GM23338 (cell line): Measurements from ENCODE around the gene KCTD2. TPM values are rescaled to one million over a fixed set of nuclear protein-coding genes. Genes with fewer than 3 reads are reported as not detected.

Source experiments
- ATAC-seq: fragments of 200-7000 bp; cut with Tn5 transposase; 3 replicates; pipeline ENCODE4 v1.9.1; 2020
- DNase-seq: peaks from one replicate; pipeline ENCODE4 v3.0.0-alpha.2; 2015; ENCODE audit warnings: low spot score
- H2AFZ ChIP-seq: fragments of 200-600 bp; sonication (generic); 2 replicates; pipeline ENCODE4 v1.8.0; 2016; ENCODE audit warnings: antibody characterized with exemption, mild to moderate bottlenecking, moderate library complexity
- H3F3A ChIP-seq: fragments of 200-600 bp; sonication (generic); replicated peaks from 2 replicates; pipeline ENCODE4 v1.8.0; 2017; ENCODE audit warnings: antibody characterized with exemption, mixed run types, low read depth
- H3K27ac ChIP-seq: fragments of 200-600 bp; sonication (generic); 2 replicates; pipeline ENCODE4 v1.6.1; 2016; ENCODE audit warnings: low read depth
- H3K27me3 ChIP-seq: fragments of 200-600 bp; sonication (generic); 2 replicates; pipeline ENCODE4 v1.8.0; 2016; ENCODE audit warnings: mild to moderate bottlenecking, mixed run types, moderate library complexity; ENCODE audit not compliant: insufficient read depth
- H3K36me3 ChIP-seq: fragments of 200-600 bp; sonication (generic); 2 replicates; pipeline ENCODE4 v1.8.0; 2016; ENCODE audit warnings: mild to moderate bottlenecking; ENCODE audit not compliant: insufficient read depth
- H3K4me1 ChIP-seq: fragments of 200-600 bp; sonication (generic); 2 replicates; pipeline ENCODE4 v1.8.0; 2016; ENCODE audit warnings: mild to moderate bottlenecking, moderate library complexity; ENCODE audit not compliant: insufficient read depth
- H3K4me2 ChIP-seq: fragments of 200-600 bp; sonication (generic); 2 replicates; pipeline ENCODE4 v1.7.1; 2017; ENCODE audit warnings: mixed run types
- H3K4me3 ChIP-seq: fragments of 200-600 bp; sonication (generic); 2 replicates; pipeline ENCODE4 v1.6.1; 2016; ENCODE audit warnings: mixed run types
- H3K79me2 ChIP-seq: fragments of 200-600 bp; sonication (generic); replicated peaks from 2 replicates; pipeline ENCODE4 v1.8.0; 2017; ENCODE audit warnings: mild to moderate bottlenecking; ENCODE audit not compliant: insufficient read depth
- H3K9me2 ChIP-seq: fragments of 200-600 bp; sonication (generic); 2 replicates; pipeline ENCODE4 v1.8.0; 2017; ENCODE audit not compliant: insufficient read depth
- H4K20me1 ChIP-seq: fragments of 200-600 bp; sonication (generic); replicated peaks from 2 replicates; pipeline ENCODE4 v1.8.0; 2017; ENCODE audit warnings: mild to moderate bottlenecking; ENCODE audit not compliant: insufficient read depth
- H3K27ac Mint-ChIP-seq: 2 replicates; pipeline ENCODE4 v1.8.0; 2020; ENCODE audit warnings: inconsistent platforms, mild to moderate bottlenecking, moderate library complexity, mixed read lengths
- H3K27me3 Mint-ChIP-seq: 3 replicates; pipeline ENCODE4 v1.8.0; 2022; ENCODE audit warnings: low read depth, mild to moderate bottlenecking, moderate library complexity, mixed read lengths, inconsistent platforms; ENCODE audit not compliant: insufficient read depth, poor library complexity
- H3K36me3 Mint-ChIP-seq: 3 replicates; pipeline ENCODE4 v1.8.0; 2021; ENCODE audit warnings: low read depth, mild to moderate bottlenecking, inconsistent platforms, moderate library complexity, mixed read lengths
- H3K4me1 Mint-ChIP-seq: 3 replicates; pipeline ENCODE4 v1.8.0; 2020; ENCODE audit warnings: mild to moderate bottlenecking, inconsistent platforms, mixed read lengths
- H3K4me3 Mint-ChIP-seq: 3 replicates; pipeline ENCODE4 v1.8.0; 2021; ENCODE audit warnings: moderate library complexity, mild to moderate bottlenecking, inconsistent platforms, mixed read lengths
- H3K9me3 Mint-ChIP-seq: 3 replicates; pipeline ENCODE4 v1.8.0; 2020; ENCODE audit warnings: moderate library complexity, mild to moderate bottlenecking, inconsistent platforms, mixed read lengths
- CREB1 ChIP-seq: fragments of 250-450 bp; sonication (Bioruptor Pico); IDR thresholded peaks from 2 replicates; pipeline ENCODE4 v1.5.0; 2020; ENCODE audit warnings: low read depth, mild to moderate bottlenecking, moderate library complexity
- CTCF ChIP-seq, 2 experiments: fragments of 200-600 bp in 1 of 2; sonication (generic) in 1 of 2; conservative IDR thresholded peaks; 2 replicates each; pipeline versions ENCODE4 v1.5.1 to v1.6.1; 2016 to 2017; ENCODE audit warnings: antibody characterized with exemption in 2 of 2, low read depth in 2 of 2, mild to moderate bottlenecking in 2 of 2, moderate library complexity in 1 of 2
- ETS1 ChIP-seq: IDR thresholded peaks from 2 replicates; pipeline ENCODE4 v1.6.1; 2016; ENCODE audit warnings: antibody characterized with exemption
- EZH2 ChIP-seq: fragments of 200-600 bp; sonication (generic); IDR thresholded peaks from one replicate; pipeline ENCODE4 v1.8.0; 2017; ENCODE audit warnings: antibody characterized with exemption, mild to moderate bottlenecking, low read depth; ENCODE audit not compliant: unreplicated experiment
- EZH2phosphoT487 ChIP-seq: fragments of 200-600 bp; sonication (generic); IDR thresholded peaks from one replicate; pipeline ENCODE4 v1.8.1; 2018; ENCODE audit warnings: antibody characterized with exemption; ENCODE audit not compliant: unreplicated experiment
- JUNB ChIP-seq: IDR thresholded peaks from one replicate; pipeline ENCODE4 v1.6.1; 2016; ENCODE audit warnings: antibody characterized with exemption; ENCODE audit not compliant: unreplicated experiment
- NANOG ChIP-seq: IDR thresholded peaks from 2 replicates; pipeline ENCODE4 v1.6.1; 2016; ENCODE audit warnings: antibody characterized with exemption, borderline replicate concordance
- POLR2AphosphoS5 ChIP-seq: IDR thresholded peaks from 2 replicates; pipeline ENCODE4 v1.6.1; 2016; ENCODE audit warnings: antibody characterized with exemption, low read depth
- REST ChIP-seq: IDR thresholded peaks from one replicate; pipeline ENCODE4 v1.6.1; 2018; ENCODE audit warnings: antibody characterized with exemption; ENCODE audit not compliant: unreplicated experiment
- STAT1 ChIP-seq: IDR thresholded peaks from one replicate; pipeline ENCODE4 v1.6.1; 2016; ENCODE audit warnings: antibody characterized with exemption; ENCODE audit not compliant: unreplicated experiment
- ZNF114 ChIP-seq: fragments of 250-450 bp; sonication (Bioruptor Pico); IDR thresholded peaks from 2 replicates; pipeline ENCODE4 v1.5.0; 2020; ENCODE audit warnings: mild to moderate bottlenecking, moderate library complexity
- ZNF331 ChIP-seq: fragments of 250-450 bp; sonication (Bioruptor Pico); IDR thresholded peaks from 2 replicates; pipeline ENCODE4 v1.5.0; 2020; ENCODE audit warnings: low read depth, mild to moderate bottlenecking, moderate library complexity
- ZNF462 ChIP-seq: fragments of 250-450 bp; sonication (Bioruptor Pico); IDR thresholded peaks from 2 replicates; pipeline ENCODE4 v1.5.0; 2020; ENCODE audit warnings: mild to moderate bottlenecking, moderate library complexity
- polyA plus RNA-seq: library from polyadenylated mRNA; unstranded; fragments of >200 nt; fragmentation: Nextera tagmentation; extraction: Ambion mirVana; gene quantifications from 2 replicates; pipeline ENCODE4 v1.2.1, GENCODE V29; 2016
- total RNA-seq: library from RNA; depleted of rRNA; stranded (reverse); fragments of >200 nt; shearing (Covaris generic); gene quantifications from 2 replicates; pipeline ENCODE4 v1.2.3, GENCODE V29; 2014

The KCTD2 gene
- total and polyA plus RNA-seq, 2 experiments from 2014 or later: 7.4 to 30.0 TPM

- no peak for TF ChIP-seq JUNB
These were observed 16.2 kb downstream of the KCTD2 start (continued) for GRCh38 chr17:75063201-75063600.

GRCh38 chr17:75063626-75064025, 16.6 kb downstream of the KCTD2 start:
- Histone ChIP-seq H3K4me1 (no peaks in the 10 kb centered on the region), H3K4me2 (no peak overlapping the region), H3K36me3 (peaks cover 40% of the 10 kb centered on the region), H3K27ac (no peak overlapping the region), H4K20me1 (peaks cover 10% of the 10 kb centered on the region; the same call in 1 of the 2 replicates), H3K4me3 (no peak overlapping the region), H3K9me2 (no peaks in the 10 kb centered on the region), H3K79me2 (no peaks in the 10 kb centered on the region), H2AFZ (no peak overlapping the region), H3K27me3 (no peaks in the 10 kb centered on the region), H3F3A (0 out of 2 replicates have a peak, but pooled peaks cover 6% of the 10 kb centered on the region)
- no peak overlapping the region for H3K4me3 Mint-ChIP-seq
- H3K27ac Mint-ChIP-seq: no peak overlapping the region
- no peak for DNase-seq
- H3K36me3 Mint-ChIP-seq: peaks cover 56% of the 10 kb centered on the region
- ATAC-seq: peak; percentile 17; the same call in 1 of the 3 replicates
- H3K27me3 Mint-ChIP-seq: peaks cover 10% of the 10 kb centered on the region
- no peaks in the 10 kb centered on the region for H3K9me3 Mint-ChIP-seq
- no peaks in the 10 kb centered on the region for H3K4me1 Mint-ChIP-seq
- no peak for TF ChIP-seq EZH2phosphoT487
- TF ChIP-seq ZNF331 (CRISPR knock-in tag): no peak
- TF ChIP-seq CTCF (conservative IDR thresholded peaks at IDR 0.05; ENCODE audit: low read depth in 2 of 2): no peak
- no peak for TF ChIP-seq CREB1 (CRISPR knock-in tag)
- TF ChIP-seq POLR2AphosphoS5: no peak
- no peak for TF ChIP-seq ETS1
- no peak for TF ChIP-seq REST
- TF ChIP-seq ZNF462 (CRISPR knock-in tag): no peak
- TF ChIP-seq JUNB: no peak
- no peak for TF ChIP-seq ZNF114 (CRISPR knock-in tag)
- no peak for TF ChIP-seq STAT1
- no peak for TF ChIP-seq NANOG
- no peak for TF ChIP-seq EZH2
